Neural cell (in vitro differentiated cells): ENCODE measurements around the gene DYRK4.

Experiments
- EP300 ChIP-seq: fragments of 450-650 bp; conservative IDR thresholded peaks from 2 replicates; pipeline ENCODE4 v1.6.1; 2014; ENCODE audit warnings: antibody characterized with exemption, mild to moderate bottlenecking, moderate library complexity; ENCODE audit not compliant: poor library complexity, severe bottlenecking
- RAD21 ChIP-seq: fragments of 450-650 bp; conservative IDR thresholded peaks from 2 replicates; pipeline ENCODE4 v1.6.1; 2014; ENCODE audit warnings: antibody characterized with exemption, mild to moderate bottlenecking, moderate library complexity
- TF ChIP-seq, protein P1 (sequence below): fragments of 450-650 bp; IDR thresholded peaks from 2 replicates; pipeline ENCODE4 v1.5.1; 2014; ENCODE audit warnings: antibody characterized with exemption, mild to moderate bottlenecking, moderate library complexity; ENCODE audit not compliant: poor library complexity, severe bottlenecking
- TF ChIP-seq, protein P2 (sequence below): IDR thresholded peaks from 2 replicates; pipeline ENCODE4 v1.6.1; 2012; ENCODE audit warnings: borderline replicate concordance

DNA sequence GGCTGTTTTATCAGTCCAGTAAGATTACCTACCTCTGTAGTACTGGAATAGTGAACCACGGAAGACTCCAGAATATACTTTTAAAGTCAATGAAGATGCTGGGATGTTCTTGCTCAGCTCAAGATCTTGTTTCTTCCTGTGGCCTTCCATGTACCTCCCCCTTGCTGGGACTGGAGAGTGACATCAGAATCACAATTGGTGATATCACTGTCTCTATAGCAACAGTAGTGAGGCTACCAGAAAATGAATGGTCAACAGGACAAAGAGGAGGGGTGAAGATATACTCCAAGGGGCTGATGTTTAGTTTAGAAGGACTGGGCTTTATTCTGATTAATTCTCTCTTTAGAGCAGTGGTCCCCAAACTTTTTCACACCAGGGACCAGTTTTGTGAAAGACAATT, 83.0 kb downstream of the DYRK4 start:
- TF ChIP-seq, protein P1, sequence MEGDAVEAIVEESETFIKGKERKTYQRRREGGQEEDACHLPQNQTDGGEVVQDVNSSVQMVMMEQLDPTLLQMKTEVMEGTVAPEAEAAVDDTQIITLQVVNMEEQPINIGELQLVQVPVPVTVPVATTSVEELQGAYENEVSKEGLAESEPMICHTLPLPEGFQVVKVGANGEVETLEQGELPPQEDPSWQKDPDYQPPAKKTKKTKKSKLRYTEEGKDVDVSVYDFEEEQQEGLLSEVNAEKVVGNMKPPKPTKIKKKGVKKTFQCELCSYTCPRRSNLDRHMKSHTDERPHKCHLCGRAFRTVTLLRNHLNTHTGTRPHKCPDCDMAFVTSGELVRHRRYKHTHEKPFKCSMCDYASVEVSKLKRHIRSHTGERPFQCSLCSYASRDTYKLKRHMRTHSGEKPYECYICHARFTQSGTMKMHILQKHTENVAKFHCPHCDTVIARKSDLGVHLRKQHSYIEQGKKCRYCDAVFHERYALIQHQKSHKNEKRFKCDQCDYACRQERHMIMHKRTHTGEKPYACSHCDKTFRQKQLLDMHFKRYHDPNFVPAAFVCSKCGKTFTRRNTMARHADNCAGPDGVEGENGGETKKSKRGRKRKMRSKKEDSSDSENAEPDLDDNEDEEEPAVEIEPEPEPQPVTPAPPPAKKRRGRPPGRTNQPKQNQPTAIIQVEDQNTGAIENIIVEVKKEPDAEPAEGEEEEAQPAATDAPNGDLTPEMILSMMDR: no peak
- TF ChIP-seq, protein P2, sequence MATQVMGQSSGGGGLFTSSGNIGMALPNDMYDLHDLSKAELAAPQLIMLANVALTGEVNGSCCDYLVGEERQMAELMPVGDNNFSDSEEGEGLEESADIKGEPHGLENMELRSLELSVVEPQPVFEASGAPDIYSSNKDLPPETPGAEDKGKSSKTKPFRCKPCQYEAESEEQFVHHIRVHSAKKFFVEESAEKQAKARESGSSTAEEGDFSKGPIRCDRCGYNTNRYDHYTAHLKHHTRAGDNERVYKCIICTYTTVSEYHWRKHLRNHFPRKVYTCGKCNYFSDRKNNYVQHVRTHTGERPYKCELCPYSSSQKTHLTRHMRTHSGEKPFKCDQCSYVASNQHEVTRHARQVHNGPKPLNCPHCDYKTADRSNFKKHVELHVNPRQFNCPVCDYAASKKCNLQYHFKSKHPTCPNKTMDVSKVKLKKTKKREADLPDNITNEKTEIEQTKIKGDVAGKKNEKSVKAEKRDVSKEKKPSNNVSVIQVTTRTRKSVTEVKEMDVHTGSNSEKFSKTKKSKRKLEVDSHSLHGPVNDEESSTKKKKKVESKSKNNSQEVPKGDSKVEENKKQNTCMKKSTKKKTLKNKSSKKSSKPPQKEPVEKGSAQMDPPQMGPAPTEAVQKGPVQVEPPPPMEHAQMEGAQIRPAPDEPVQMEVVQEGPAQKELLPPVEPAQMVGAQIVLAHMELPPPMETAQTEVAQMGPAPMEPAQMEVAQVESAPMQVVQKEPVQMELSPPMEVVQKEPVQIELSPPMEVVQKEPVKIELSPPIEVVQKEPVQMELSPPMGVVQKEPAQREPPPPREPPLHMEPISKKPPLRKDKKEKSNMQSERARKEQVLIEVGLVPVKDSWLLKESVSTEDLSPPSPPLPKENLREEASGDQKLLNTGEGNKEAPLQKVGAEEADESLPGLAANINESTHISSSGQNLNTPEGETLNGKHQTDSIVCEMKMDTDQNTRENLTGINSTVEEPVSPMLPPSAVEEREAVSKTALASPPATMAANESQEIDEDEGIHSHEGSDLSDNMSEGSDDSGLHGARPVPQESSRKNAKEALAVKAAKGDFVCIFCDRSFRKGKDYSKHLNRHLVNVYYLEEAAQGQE: no peak
- TF ChIP-seq EP300 (no peak), RAD21 (no peak)
